Activated CD4-positive, CD25-positive, alpha-beta regulatory T cell treated with anti-CD3 and anti-CD28 coated beads, Interleukin-2, amount 50 U/mL, for 16 hours (primary cell): Measurements from ENCODE around the gene HDAC9.

Source experiments
- DNase-seq: peaks from one replicate; pipeline ENCODE4 v3.0.0-alpha.2; 2020; ENCODE audit warnings: low read depth, low spot score

HDAC9 gene

DNA sequence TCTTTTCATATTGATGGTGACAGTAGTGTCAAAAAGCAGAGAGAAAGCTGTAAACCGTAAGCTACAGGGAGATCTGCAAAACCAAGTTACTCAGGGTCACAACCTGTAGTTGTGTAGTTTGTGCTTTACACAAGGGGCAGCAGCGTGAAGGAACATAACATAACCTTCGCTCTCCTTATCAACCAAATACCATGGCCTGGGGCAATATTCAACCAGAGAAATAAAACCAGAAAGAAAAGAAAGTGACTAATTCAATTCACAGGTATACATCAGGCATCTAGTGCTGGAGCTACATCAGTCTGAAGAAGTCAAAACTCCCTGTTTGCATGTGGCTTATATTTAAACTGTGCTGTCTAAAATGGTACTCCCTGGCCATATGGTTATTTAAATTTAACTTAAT lies 397.6 kb downstream of the HDAC9 start:
- no peak for DNase-seq

- no peak for DNase-seq
These were observed 398.6 kb downstream of the HDAC9 start for GRCh38 chr7:18894155-18894554.

GRCh38 chr7:18895456-18895855 lies 399.9 kb downstream of the HDAC9 start:
- no peak for DNase-seq

DNA sequence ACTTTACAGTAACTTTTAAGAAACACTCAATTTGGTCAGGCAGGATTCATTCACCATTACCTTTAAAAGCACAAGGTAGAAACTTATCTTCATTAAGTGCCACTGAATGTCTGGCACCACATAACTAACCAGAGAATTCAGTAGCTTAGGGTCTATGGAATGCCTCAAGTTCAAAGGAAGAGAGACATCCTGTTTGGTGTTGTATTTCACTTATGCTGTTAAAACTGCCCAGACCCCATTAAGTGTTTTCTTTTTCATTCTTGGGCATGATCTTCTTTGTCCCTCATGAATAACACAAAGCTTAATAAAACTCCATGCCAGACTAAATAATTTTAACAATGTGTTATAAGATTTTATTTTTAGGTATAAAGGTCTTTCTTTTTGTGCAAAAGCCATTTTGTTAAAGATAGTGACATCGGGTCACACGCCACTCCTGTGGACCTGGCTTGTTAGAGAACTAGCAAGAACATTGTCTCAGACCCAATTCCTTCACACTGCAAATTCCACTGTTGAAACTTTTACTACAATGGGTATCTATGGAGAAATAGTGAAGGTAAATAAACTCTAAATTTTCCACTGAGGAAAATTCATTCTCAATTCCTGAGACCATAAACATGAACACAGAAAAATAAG lies 400.9 kb downstream of the HDAC9 start:
- DNase-seq = no peak

DNA sequence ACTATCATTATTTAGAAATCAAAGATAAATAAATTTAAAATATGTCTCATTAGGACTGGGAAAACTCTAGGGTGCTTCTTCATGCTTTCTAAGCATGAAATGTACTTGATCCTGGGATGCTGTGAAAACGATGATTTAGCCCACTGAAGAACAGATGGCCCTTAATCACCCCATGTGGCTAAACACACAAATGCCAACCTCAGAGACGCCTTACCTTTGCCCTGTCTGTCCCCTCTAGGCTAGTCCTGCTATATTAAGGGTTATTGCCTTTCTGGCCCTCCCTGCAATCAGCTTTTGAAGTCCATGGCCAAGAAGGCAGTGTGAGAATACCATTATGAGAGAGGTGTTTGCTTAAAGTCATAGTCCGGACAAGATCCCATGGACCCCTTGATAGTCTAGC lies 404.7 kb downstream of the HDAC9 start:
- DNase-seq = no peak

- no peak for DNase-seq
These were observed 405.3 kb downstream of the HDAC9 start for GRCh38 chr7:18900803-18901202.

DNA sequence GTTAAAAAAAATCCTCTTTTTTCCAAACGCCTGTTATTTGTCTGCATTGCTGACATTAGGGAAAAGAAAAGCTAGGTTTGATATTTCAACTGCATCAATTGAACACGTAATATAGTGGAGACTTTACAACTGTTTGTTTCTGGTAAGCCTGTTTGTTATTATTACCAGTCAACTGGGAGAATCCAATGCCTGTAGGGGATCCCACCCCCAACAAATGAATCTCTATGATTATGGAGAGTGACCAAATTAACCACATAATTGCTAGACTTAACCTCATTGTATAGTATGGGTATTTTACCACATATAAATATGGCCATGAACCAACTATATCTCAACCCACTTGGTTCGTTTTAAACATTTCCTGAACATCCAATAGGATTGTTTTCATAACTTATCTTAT lies 405.8 kb downstream of the HDAC9 start:
- DNase-seq = no peak

DNA sequence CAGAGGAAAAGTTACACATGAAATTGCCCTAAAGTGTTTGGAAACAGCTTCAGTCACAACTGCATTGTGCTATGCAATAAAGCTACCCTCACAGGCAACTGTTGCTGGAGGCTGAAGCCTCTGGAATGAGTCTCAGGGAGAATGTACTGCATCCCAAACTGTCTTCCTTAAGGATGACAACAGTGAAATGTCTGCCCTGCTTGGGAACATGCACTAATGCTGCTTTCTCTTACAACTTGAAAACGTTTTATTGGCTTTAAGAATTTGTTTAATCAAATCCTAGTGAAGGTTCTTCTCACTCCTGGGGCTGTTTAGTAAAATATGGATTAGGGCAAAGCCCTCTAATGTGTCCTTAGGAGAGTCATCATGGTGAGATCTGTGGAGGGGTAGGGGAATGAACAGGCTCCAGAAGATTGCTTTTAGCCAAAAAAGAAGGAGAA lies 406.5 kb downstream of the HDAC9 start:
- no peak for DNase-seq

DNA sequence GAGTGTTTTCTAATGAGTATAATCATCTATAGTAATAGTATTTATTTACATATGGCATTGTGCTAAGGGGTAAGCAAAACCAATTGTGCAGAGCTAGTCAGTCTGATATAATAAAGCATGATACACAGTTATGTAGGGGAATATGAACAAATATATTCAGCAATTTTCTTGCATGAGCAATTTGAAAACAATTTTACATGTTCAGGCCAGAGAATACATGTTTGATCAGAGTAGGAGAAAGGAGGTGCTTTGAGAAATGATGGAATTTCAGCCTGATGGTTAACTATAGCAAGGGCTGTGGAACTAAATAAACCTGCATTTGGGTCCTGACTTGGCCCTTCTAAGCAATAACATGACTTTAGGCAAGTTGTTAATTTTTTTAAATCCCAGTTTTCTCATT lies 407.3 kb downstream of the HDAC9 start:
- no peak for DNase-seq

DNA sequence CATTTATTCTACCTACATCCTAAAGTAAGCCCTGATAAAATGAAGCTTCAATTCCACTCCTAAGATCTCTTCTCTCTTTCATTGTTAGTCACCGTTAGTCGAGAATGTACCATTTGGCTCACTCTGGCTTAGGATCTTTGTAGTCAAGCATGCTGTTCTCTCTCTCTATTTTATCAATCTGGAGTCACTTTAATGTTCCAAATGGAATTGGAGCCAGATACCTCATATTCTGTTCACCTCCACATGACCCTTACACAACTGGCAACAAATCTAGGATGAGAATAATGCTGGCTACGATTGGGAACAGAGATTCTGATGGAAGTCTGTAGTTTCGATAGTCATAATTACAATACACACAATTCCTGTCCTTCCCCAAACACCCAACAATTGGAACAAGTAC lies 408.1 kb downstream of the HDAC9 start:
- no peak for DNase-seq

DNA sequence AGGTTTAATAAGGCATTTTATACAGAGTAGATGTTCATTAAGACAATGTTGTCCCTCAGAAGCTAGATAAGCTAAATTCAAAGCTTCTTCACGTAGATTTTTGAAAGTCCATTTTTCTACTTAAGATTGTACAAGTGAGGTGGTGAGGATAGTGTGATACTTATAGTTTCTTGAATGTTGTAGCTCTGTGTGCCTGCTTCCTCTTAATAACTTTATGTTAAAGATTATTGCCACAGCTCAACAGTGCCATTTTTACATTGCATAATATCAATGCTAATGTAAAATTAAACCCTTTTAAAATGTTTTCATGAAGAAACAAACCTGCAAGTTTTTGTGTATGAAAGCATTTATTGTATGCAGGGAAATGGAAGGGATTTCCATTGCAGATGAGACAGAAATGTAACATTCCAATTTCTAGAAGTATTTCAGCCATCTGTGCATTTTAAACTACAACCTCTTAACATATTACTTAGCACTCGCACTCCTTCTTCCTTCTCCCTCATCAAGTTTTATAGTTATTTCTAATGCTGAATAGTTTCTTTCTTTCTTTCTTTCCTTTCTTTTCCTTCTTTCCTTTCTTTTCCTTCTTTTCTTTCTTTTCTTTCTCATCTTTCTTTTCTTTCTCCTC lies 409.9 kb downstream of the HDAC9 start:
- DNase-seq = no peak

GRCh38 chr7:18906901-18907300 lies 411.4 kb downstream of the HDAC9 start:
- DNase-seq = no peak

DNA sequence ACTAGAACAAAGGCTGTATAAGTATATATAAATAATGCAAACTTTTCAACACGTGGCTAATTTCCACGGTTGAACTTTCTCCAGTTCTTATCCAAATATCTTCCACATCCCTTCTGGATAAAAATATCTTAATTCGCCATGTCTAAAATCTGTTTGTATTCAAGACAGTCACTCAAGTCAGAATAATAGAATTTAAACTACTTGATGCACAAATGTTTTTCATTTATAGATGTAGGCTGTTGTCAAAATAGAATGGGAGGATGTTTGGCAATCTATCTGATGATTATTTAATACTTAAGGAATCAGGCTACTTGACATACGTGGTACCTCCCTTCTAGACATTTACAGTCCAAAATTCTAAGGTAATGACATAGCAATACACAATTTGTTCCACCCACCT lies 417.6 kb downstream of the HDAC9 start:
- DNase-seq = no peak

- DNase-seq = no peak
These were observed 421.3 kb downstream of the HDAC9 start for GRCh38 chr7:18916826-18917225.

GRCh38 chr7:18927134-18927533 lies 431.6 kb downstream of the HDAC9 start:
- DNase-seq = no peak

- no peak for DNase-seq
These were observed 440.7 kb downstream of the HDAC9 start for GRCh38 chr7:18936265-18936664.

GRCh38 chr7:18939771-18940592 lies 444.4 kb downstream of the HDAC9 start:
- DNase-seq = no peak

DNA sequence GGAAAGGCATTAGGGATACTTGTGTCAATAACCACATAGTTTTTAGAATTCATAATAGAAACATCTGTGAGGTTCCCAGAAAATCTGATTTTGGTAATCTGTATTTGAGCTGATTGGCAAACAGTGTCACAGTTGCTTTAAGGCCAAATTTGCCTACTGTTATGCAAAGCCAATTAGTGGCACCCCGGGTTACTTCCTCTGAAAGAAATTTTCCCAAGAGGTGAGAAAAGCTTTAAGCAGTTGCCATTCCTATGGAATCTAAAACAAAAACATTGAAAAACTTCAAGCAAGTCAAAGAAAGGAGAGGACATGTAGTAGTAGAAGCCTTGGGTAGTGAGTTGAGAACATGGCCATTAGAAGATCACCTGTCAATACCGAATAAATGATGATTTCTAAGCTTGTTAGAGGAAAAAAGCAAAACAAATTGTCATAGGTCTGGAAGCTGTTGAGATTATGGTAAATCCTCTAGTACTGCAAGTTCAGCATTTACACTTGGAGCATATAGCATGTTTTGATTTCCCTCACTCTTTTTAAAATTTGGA lies 445.1 kb downstream of the HDAC9 start:
- DNase-seq = no peak

DNA sequence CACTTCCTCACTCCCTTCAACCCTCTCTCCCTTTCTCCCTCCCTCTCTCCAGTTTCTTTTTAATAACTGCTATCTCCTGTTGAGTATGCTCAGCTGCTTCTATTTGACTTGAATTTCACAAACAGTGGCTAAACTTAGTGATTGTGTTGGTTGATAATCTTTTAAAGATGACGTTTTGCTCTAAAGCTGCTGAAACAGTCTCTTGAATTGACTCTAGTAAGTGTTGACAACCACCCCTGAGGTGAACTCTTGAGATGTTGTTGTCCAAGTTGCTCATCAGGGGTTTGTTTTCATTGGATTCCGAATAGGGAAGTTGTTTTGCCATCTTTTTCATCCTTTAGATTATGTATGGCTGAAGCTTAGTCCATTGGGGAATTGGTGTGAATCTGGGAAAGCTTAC lies 445.7 kb downstream of the HDAC9 start:
- DNase-seq = no peak

DNA sequence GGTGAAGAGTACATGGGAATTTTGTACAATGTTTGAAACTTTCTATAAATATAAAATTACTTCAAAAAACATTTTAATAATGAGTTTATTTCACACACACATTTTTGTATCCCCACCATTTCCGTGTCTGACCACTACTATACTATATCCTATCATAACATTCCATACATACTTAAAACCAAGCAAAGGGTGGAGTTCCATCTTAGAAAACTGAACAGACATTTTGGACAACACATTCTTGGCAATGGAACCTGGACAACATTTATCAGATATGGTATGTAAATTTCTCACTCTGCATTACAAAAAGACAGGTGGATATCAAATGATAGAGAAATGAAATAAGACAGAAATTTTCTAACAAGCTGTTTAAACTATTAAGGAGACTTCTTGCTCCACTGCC lies 453.0 kb downstream of the HDAC9 start:
- DNase-seq = no peak

GRCh38 chr7:18952846-18953245 lies 457.3 kb downstream of the HDAC9 start:
- no peak for DNase-seq

- no peak for DNase-seq
These were observed 463.1 kb downstream of the HDAC9 start for GRCh38 chr7:18958627-18959026.

DNA sequence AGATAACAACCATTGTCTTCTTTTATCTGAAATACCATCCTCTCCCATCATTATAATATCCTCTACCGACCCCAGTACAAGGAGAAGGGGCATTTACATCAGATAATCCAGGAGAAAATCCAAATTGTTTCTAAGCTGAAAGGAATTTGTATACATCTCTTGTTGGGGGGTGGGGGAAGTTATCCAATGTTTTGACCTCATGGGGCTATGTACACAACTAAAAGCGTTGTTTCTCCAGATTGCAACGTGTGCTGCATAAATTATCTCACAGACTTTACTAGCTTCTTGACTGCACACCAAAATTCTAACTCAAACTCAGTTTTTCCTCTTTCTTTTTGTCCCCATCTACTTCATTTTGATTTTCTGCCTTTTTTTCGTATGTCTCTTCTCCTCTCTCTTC lies 465.2 kb downstream of the HDAC9 start:
- DNase-seq = no peak
